ENCODE data around the gene KIF5A.

KIF5A gene

GRCh38 chr12:57543581-57543980 lies 6.3 kb upstream of the KIF5A start:
- Histone ChIP-seq H3K36me3 (replicated peaks) (peaks cover 38% of the 10 kb centered on the region), H3K27me3 (replicated peaks) (no peaks in the 10 kb centered on the region), H3K4me3 (ENCODE audit: low read depth, low read length) (no peak overlapping the region), H3K27ac (no peak overlapping the region)
- in situ Hi-C loops (cut with HindIII; ENCODE audit: low pct_ligation_motif_present, low sequenced_read_pairs): no loop called here
- TF ChIP-seq CTCF (IDR thresholded peaks at IDR 0.05; ENCODE audit: low read depth, low read length, missing control alignments): no peak
- DNase-seq: no peak

GRCh38 chr12:57545809-57546437 lies 3.9 kb upstream of the KIF5A start:
- Histone ChIP-seq H3K27me3 (replicated peaks) (peaks cover 7% of the 10 kb centered on the region), H3K36me3 (replicated peaks) (peaks cover 18% of the 10 kb centered on the region), H3K4me3 (ENCODE audit: low read depth, low read length) (peak overlapping the region; percentile 86), H3K27ac (peak overlapping the region; percentile 79)
- in situ Hi-C loops (cut with HindIII; ENCODE audit: low pct_ligation_motif_present, low sequenced_read_pairs): no loop called here
- TF ChIP-seq CTCF (IDR thresholded peaks at IDR 0.05; ENCODE audit: low read depth, low read length, missing control alignments): no peak
- DNase-seq: no peak

- DNase-seq: peak; percentile 97
- Histone ChIP-seq H3K36me3 (replicated peaks) (peaks cover 11% of the 10 kb centered on the region), H3K27ac (peak within 1 kb of the TSS; percentile 79), H3K4me3 (ENCODE audit: low read depth, low read length) (peak within 1 kb of the TSS; percentile 86), H3K27me3 (replicated peaks) (peaks cover 7% of the 10 kb centered on the region)
- peak; percentile 38 for TF ChIP-seq CTCF (IDR thresholded peaks at IDR 0.05; ENCODE audit: low read depth, low read length, missing control alignments)
- in situ Hi-C loops (cut with HindIII; ENCODE audit: low pct_ligation_motif_present, low sequenced_read_pairs): no loop called here
Observed at GRCh38 chr12:57546438-57547287, 3.2 kb upstream of the KIF5A start, which contains the start of gene DCTN2. Gene DCTN2, minus strand, starts transcription at chr12:57547192. Its CDS starts 129 bp downstream, at chr12:57547063.

- Histone ChIP-seq H3K36me3 (replicated peaks) (peaks cover 5% of the 10 kb centered on the region), H3K4me3 (ENCODE audit: low read depth, low read length) (peak overlapping the region; percentile 86), H3K27me3 (replicated peaks) (peaks cover 7% of the 10 kb centered on the region), H3K27ac (no peak overlapping the region)
- in situ Hi-C loops (cut with HindIII; ENCODE audit: low pct_ligation_motif_present, low sequenced_read_pairs): no loop called here
- no peak for DNase-seq
- TF ChIP-seq CTCF (IDR thresholded peaks at IDR 0.05; ENCODE audit: low read depth, low read length, missing control alignments): no peak
Observed at GRCh38 chr12:57547288-57548012, 2.4 kb upstream of the KIF5A start.

- TF ChIP-seq CTCF (IDR thresholded peaks at IDR 0.05; ENCODE audit: low read depth, low read length, missing control alignments): no peak
- no peak overlapping the region for H3K4me3 ChIP-seq (ENCODE audit: low read depth, low read length)
- in situ Hi-C loops (cut with HindIII; ENCODE audit: low pct_ligation_motif_present, low sequenced_read_pairs): no loop called here
- peaks cover 7% of the 10 kb centered on the region for H3K27me3 ChIP-seq (replicated peaks)
- DNase-seq: no peak
- no peaks in the 10 kb centered on the region for H3K36me3 ChIP-seq (replicated peaks)
- no peak overlapping the region for H3K27ac ChIP-seq
Observed at GRCh38 chr12:57548013-57548315, 1.9 kb upstream of the KIF5A start.
